GM12878 (cell line): ENCODE results near the gene PRKN. TPM values are rescaled to one million over a fixed set of nuclear protein-coding genes. Genes with fewer than 3 reads are reported as not detected.

Source experiments
- BACH1 ChIP-seq: fragments of 450-650 bp; IDR thresholded peaks from 2 replicates; pipeline ENCODE4 v1.6.1; 2017; ENCODE audit warnings: mild to moderate bottlenecking, borderline replicate concordance
- CUX1 ChIP-seq: IDR thresholded peaks from 2 replicates; pipeline ENCODE4 v1.6.1; 2012; ENCODE audit warnings: improper control_type of control experiment, low read depth, low read length; ENCODE audit not compliant: insufficient replicate concordance
- ESRRA ChIP-seq: IDR thresholded peaks from 2 replicates; pipeline ENCODE4 v1.6.1; 2012; ENCODE audit warnings: mild to moderate bottlenecking, low read length, improper control_type of control experiment
- RELA ChIP-seq: fragments of 450-650 bp; IDR thresholded peaks from 2 replicates; pipeline ENCODE4 v1.8.0; 2014; ENCODE audit warnings: borderline replicate concordance; ENCODE audit not compliant: partially characterized antibody
- ZNF687 ChIP-seq: fragments of 450-650 bp; IDR thresholded peaks from 2 replicates; pipeline ENCODE4 v1.6.1; 2017; ENCODE audit warnings: mild to moderate bottlenecking, moderate library complexity
- polyA plus RNA-seq, 11 experiments: library from polyadenylated mRNA; depleted of rRNA in 4 of 11; unstranded in 6 of 11; stranded (reverse) in 5 of 11; fragments of >200 nt; fragmentation: Nextera tagmentation in 4 of 11; fragmentation: Illumina TruSeq in 1 of 11; extraction: Ambion mirVana in 4 of 11; extraction: Trizol in 1 of 11; gene quantifications; 1 replicate in 1 of 11; 2 replicates in 10 of 11; pipeline versions ENCODE4 v1.2.1 to v1.2.3, GENCODE V29; 2011 to 2016; ENCODE audit warnings: inconsistent platforms in 2 of 11, missing spikeins in 2 of 11, low read depth in 1 of 11
- total RNA-seq, 4 experiments: library from RNA; depleted of rRNA in 3 of 4; stranded (reverse); fragments of >200 nt in 3 of 4; fragmentation: Illumina TruSeq in 1 of 4; extraction: Trizol in 1 of 4; gene quantifications; 2 replicates each; pipeline versions ENCODE4 v1.2.1 to v1.2.3, GENCODE V29; 2013 to 2021

The PRKN gene
- total and polyA plus RNA-seq, 10 of the 15 experiments (the other 5 are each of a cell fraction or from before 2014, with no cell fraction given) = 0.06 to 0.09 TPM; not detected in 8

- TF ChIP-seq CUX1 (no peak), ESRRA (no peak), ZNF687 (no peak), BACH1 (no peak), RELA (no peak)
- TF ChIP-seq, all 136 proteins: peak for 0
These were observed 29.6 kb downstream of the PRKN start (continued) for GRCh38 chr6:162697872-162698403.
